GM12891 (cell line): Measurements from ENCODE around the gene SFXN2.
"Not testable (repeated sequence)": the region's sequence is repeated elsewhere in the genome, so short reads cannot be mapped to it uniquely, and the experiment has no call there.

Experiments
- DNase-seq: peaks from one replicate; pipeline ENCODE4 v3.0.0; 2011; ENCODE audit warnings: low spot score; ENCODE audit not compliant: insufficient read length
- FAIRE-seq: peaks from 2 replicates; lab custom pipeline; 2011; peaks lifted over from hg19 to GRCh38; lab: Jason Lieb, UNC
- PAX5 ChIP-seq: IDR thresholded peaks from 2 replicates; pipeline ENCODE4 v1.6.1; 2011; ENCODE audit warnings: low read length, moderate library complexity, mild to moderate bottlenecking; ENCODE audit not compliant: insufficient read depth, severe bottlenecking
- POLR2A ChIP-seq: IDR thresholded peaks from 2 replicates; pipeline ENCODE4 v1.6.1; 2011; ENCODE audit warnings: low read depth, low read length, control low read depth
- POLR2AphosphoS5 ChIP-seq: IDR thresholded peaks from 2 replicates; pipeline ENCODE4 v1.6.1; 2011; ENCODE audit warnings: low read depth, low read length, control low read depth
- POU2F2 ChIP-seq: IDR thresholded peaks from 2 replicates; pipeline ENCODE4 v1.6.1; 2011; ENCODE audit warnings: low read depth, mild to moderate bottlenecking, control low read depth, low read length, moderate library complexity
- SPI1 ChIP-seq: IDR thresholded peaks from 2 replicates; pipeline ENCODE4 v1.6.1; 2011; ENCODE audit warnings: low read depth, low read length, control low read depth
- TAF1 ChIP-seq: IDR thresholded peaks from 2 replicates; pipeline ENCODE4 v1.6.1; 2011; ENCODE audit warnings: low read depth, low read length, control low read depth

Gene SFXN2

DNA sequence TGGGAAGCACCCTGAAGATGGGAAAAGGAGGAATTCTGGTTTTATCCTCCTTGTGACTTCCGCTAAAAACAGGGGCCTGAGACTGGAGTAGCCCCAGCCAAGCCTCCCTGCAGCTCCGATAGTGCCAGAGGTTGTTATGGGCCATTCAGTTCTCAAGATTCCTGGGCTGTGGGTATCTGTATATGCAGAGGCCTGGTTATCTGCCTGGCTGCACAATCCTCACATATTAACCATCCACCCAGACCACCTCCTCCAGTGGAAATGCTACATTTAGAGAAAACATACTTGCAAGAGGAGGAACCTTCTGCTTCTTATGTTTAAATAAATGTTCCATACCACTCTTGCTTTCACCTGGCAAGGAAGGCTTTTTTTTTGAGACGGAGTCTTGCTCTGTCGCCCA lies 34.8 kb upstream of the SFXN2 start:
- FAIRE-seq (no peak), DNase-seq (no peak)

DNA sequence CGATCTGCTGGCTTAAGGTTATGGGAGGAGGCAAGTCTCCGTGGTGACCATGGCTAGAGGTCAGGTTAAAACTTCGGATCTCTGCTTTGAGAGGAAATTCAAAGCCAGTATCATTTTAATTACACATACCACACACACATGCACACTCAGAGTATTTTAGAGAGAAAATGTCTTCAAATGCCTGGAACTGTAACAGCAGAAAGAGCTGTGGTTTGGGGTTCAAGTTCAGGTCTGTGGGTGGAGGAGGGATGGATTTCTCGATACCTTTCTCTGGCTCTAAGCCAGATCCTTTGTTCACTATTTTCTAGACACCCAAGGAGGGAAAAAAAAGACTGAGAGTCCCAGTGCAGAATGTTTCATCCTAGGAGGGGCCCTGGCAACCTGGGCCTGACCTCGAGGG lies 32.7 kb upstream of the SFXN2 start:
- DNase-seq (no peak), FAIRE-seq (no peak)
- TF ChIP-seq PAX5 (no peak), POU2F2 (no peak), TAF1 (no peak), POLR2A (no peak), POLR2AphosphoS5 (no peak), SPI1 (no peak)

More for the DNA sequence above, 34.8 kb upstream of the SFXN2 start:
- TF ChIP-seq POU2F2 (no peak), SPI1 (no peak), POLR2A (no peak), TAF1 (no peak), POLR2AphosphoS5 (no peak), PAX5 (no peak)

DNA sequence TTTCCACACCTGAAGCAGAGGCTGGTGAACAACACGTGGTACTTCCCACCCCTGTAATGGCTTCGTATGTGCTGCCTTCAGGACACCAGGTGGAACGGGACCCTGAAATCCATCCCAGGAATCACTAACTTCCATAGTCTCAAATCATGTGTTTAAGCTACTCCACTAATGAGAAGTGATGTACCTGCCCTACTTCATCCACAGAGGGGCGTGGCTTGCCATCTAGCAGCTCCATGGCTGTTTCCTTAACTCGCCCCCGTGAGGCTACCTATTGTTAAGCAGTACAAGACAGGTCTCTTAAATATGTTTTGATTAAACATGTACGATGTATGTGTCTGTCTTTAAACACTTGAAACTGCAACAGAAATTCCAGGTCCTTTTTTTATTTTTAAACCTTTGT lies 32.0 kb upstream of the SFXN2 start:
- no peak for TF ChIP-seq POU2F2
- TF ChIP-seq PAX5, result no peak
- TF ChIP-seq TAF1, result no peak
- TF ChIP-seq SPI1, result no peak
- no peak for TF ChIP-seq POLR2AphosphoS5
- TF ChIP-seq POLR2A, result no peak
- no peak for DNase-seq
- FAIRE-seq, result no peak

DNA sequence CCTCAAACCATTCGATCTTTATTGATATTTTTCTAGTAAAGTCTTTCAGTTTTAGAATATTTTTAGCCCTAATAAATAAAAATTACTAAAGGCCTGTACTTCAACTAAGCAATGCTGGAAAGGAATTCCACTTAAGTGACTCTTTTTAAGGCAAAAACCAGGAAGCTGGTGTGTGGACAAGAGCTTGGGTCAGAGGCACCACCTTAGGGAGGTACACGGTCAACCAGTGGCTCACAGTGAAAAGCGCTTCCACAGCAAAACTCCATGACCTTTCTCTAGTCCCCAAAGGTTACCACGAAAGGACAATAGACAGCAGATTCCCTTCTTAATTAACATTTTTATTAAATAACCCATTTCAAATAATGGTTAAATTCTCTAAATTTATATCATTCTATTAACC lies 31.5 kb upstream of the SFXN2 start:
- no peak for FAIRE-seq
- DNase-seq, result no peak
- TF ChIP-seq POU2F2 (no peak), POLR2AphosphoS5 (no peak)

DNA sequence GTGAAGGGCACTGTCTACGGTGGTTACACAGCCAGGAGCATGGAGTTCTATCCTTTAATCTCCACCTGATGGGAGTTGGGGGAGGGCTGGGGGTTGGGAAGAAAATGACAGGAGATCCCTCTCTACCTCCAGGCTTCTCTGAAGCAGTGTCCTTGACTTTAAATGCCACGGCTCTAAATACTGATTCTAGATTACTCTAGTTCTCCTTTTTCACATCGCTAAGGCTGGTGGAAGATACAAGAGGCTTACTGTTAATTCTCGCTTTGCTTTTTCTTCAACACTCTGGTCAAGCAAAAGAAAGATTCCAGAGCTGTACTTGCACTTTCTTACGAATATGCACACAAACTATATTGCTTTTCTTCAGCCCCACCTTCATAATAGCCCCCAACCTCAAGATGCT lies 30.7 kb upstream of the SFXN2 start:
- FAIRE-seq (no peak), DNase-seq (no peak)
- TF ChIP-seq PAX5 (no peak), POLR2AphosphoS5 (no peak), TAF1 (no peak), POLR2A (no peak), POU2F2 (no peak), SPI1 (no peak)

DNA sequence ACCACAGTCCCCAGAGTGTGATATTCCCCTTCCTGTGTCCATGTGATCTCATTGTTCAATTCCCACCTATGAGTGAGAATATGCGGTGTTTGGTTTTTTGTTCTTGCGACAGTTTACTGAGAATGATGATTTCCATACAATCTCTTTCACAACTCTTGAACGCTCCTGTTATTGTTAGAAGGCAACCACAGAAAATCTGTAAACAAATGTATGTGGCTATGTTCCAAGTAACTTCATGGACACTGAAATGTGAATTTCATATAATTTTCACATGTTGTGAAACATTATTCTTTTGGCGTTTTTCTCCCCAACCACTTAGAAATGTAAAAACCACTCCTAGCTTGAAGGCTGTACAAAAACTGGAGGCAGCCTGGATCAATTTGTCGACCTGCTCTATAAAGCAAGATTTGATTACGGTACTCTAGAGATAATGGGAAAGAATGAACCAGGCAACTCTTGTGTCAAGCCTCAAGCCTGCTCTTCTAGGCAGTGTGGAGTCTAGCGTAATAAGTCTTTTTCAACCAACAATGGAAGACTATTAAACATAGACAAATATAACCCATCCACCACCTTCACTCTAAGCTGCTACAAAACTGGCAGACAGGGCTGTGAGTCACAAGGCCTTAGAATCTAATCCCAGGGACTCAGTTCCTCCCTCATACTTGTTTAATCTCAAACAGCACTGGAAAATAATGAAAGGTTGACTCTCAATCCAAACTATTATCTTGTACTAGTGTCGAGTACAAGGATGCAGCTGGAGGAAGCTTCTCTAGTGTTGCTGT lies 23.0 kb upstream of the SFXN2 start:
- FAIRE-seq (no peak), DNase-seq (no peak)
- TF ChIP-seq PAX5, result no peak
- no peak for TF ChIP-seq POLR2A
- no peak for TF ChIP-seq TAF1
- no peak for TF ChIP-seq POU2F2
- TF ChIP-seq SPI1, result no peak
- TF ChIP-seq POLR2AphosphoS5, result no peak

DNA sequence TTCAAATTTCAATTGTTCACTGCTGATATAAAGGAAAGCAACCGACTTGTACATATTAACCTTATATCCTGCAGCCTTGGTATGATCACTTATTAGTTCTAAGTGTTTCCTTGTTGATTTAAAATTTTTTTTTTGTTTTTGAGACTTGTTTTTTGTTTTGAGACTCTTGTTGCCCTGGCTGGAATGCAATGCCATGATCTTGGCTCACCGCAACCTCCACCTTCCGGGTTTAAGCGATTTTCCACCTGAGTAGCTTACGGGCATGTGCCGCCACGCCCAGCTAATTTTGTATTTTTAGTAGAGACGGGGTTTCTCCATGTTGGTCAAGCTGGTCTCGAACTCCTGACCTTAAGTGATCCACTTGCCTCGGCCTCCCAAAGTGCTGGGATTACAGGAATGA lies 19.0 kb upstream of the SFXN2 start:
- not testable (repeated sequence) for FAIRE-seq, DNase-seq

DNA sequence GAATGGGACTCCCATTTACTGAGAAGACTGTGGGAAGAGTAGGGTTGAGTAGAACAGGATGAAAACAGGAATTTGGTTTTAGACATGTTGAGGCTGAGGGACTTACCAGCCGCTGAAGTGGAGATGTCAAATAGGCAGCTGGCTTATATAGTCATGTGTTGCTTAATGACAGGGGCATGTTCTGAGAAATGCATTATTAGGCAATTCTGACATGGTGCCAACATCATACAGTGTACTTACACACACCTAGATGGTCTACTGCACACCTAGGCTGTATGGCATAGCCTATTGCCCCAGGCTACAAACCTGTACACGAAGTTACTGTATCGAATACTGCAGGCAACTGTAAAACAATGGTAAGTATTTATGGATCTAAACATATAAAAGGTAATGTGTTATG lies 17.7 kb upstream of the SFXN2 start:
- DNase-seq (no peak), FAIRE-seq (peak; percentile 57)
- TF ChIP-seq SPI1 (no peak), POLR2AphosphoS5 (no peak), POU2F2 (no peak), POLR2A (no peak), PAX5 (no peak)

DNA sequence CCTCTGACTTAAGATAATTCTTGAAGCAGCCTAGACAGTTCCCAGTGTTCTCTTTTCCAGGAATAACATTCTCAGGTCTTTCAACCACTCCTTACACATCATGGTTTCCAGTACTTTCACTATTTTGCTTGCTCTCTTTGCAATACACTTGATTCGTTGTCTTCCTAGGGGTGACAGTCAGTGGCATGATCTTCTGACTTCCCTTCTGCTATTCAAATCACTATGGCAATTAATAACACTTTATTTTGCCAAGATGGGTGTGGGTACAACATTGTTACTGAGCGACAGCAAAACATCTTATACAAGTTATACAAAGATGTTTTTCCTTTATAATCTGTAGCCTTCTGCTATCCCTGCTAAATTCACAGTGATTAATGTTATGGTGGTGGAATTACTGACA lies 15.5 kb upstream of the SFXN2 start:
- no peak for DNase-seq
- no peak for TF ChIP-seq PAX5
- FAIRE-seq, result no peak

DNA sequence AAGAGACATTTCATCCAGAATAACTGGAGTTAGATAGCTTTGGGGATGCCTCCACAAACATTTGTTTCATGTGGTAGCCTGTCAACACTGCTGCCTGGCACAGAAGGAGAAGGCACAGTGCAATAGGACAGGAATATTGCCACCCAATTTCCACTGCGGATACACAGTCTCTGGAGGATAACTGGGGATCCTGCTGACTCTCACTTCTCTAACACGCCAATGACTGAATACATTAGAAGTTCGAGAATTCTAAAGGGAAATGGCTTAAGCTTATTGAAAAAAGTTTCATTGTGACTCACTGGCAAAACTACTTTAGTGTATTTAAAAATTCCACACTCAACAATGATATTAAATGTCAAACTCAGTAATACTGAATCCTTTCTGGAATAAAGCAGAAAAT lies 13.2 kb upstream of the SFXN2 start:
- DNase-seq (no peak), FAIRE-seq (no peak)
- TF ChIP-seq SPI1 (0 out of 2 replicates have a peak, but pooled peaks have one; percentile 53), TAF1 (no peak)

DNA sequence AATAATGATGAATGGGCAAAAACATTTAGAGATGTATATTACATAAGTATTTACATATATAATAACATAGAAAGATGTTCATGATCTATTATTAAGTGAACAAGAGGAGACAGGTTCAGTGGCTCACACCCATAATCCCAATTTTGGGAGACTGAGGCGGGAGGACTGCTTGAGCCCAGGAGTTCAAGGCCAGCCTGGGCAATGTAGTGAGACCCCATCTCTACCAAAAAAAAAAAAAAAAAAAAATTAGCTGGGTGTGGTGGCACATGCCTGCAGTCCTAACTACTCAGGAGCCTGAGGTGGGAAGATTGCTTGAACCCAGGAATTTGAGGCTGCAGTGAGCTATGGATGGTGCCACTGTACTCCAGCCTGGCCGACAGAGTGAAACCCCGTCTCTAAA lies 12.6 kb upstream of the SFXN2 start:
- no peak for DNase-seq
- FAIRE-seq, result no peak
- TF ChIP-seq POLR2A, result no peak
- no peak for TF ChIP-seq SPI1
- no peak for TF ChIP-seq POLR2AphosphoS5
- no peak for TF ChIP-seq POU2F2
- no peak for TF ChIP-seq PAX5
- TF ChIP-seq TAF1, result no peak
